IMR-90 (cell line): ENCODE results near the gene INPP5J. TPM values are rescaled to one million over a fixed set of nuclear protein-coding genes. Genes with fewer than 3 reads are reported as not detected.
"Not testable (repeated sequence)": the region's sequence is repeated elsewhere in the genome, so short reads cannot be mapped to it uniquely, and the experiment has no call there.

ENCODE experiments used
- ATAC-seq: fragments of 200-7000 bp; cut with Tn5 transposase; 2 replicates; pipeline ENCODE4 v1.9.1; 2020; ENCODE audit warnings: low read depth, mild to moderate bottlenecking, moderate library complexity
- BruUV-seq: library from RNA; stranded (reverse); fragments of 400-500 nt; replicated peaks from 2 replicates; lab custom pipeline; 2021; lab: Mats Ljungman, UMichigan
- CTCF ChIA-PET: fragments of 300-600 bp; formaldehyde crosslinking; extraction: SDS; loops from one replicate; lab custom pipeline; 2021; ENCODE audit warnings: antibody characterized with exemption; lab: Yijun Ruan, JAX
- POLR2A ChIA-PET: fragments of 300-600 bp; sonication (Branson Sonifier 250); formaldehyde crosslinking; loops from one replicate; lab custom pipeline; 2022; ENCODE audit warnings: antibody characterized with exemption; ENCODE audit not compliant: unreplicated experiment; lab: Charles Lee
- DNase-seq: peaks from one replicate; pipeline ENCODE4 v3.0.0; 2013
- H2AFZ ChIP-seq: replicated peaks from 2 replicates; pipeline ENCODE3; 2013; ENCODE audit warnings: low read length, mild to moderate bottlenecking; ENCODE audit not compliant: poor library complexity
- H2AK5ac ChIP-seq: 2 replicates; pipeline ENCODE4 v1.6.1; 2013; ENCODE audit warnings: low read depth, low read length, inconsistent platforms
- H2AK9ac ChIP-seq: replicated peaks from 2 replicates; pipeline ENCODE3; 2013; ENCODE audit warnings: mild to moderate bottlenecking, low read depth, low read length, moderate library complexity; ENCODE audit not compliant: poor library complexity
- H2BK120ac ChIP-seq: 2 replicates; pipeline ENCODE4 v1.6.1; 2013; ENCODE audit warnings: low read depth, low read length, inconsistent platforms
- H2BK15ac ChIP-seq: 3 replicates; pipeline ENCODE4 v1.6.1; 2013; ENCODE audit warnings: low read depth, low read length, inconsistent platforms
- H2BK20ac ChIP-seq: 2 replicates; pipeline ENCODE4 v1.6.1; 2013; ENCODE audit warnings: low read depth, mild to moderate bottlenecking, inconsistent platforms, low read length, moderate library complexity
- H2BK5ac ChIP-seq: 2 replicates; pipeline ENCODE4 v1.6.1; 2013; ENCODE audit warnings: mild to moderate bottlenecking, low read depth, low read length, inconsistent platforms; ENCODE audit not compliant: poor library complexity, severe bottlenecking
- H3K14ac ChIP-seq: replicated peaks from 2 replicates; pipeline ENCODE4 v1.6.1; 2013; ENCODE audit warnings: low read depth, low read length, inconsistent platforms
- H3K18ac ChIP-seq: 2 replicates; pipeline ENCODE4 v1.6.1; 2013; ENCODE audit warnings: low read depth, low read length, control low read depth
- H3K23ac ChIP-seq: 2 replicates; pipeline ENCODE4 v1.6.1; 2013; ENCODE audit warnings: low read depth, low read length, inconsistent platforms
- H3K27ac ChIP-seq: 2 replicates; pipeline ENCODE4 v1.5.1; 2013; ENCODE audit warnings: mild to moderate bottlenecking, control low read depth, low read length; ENCODE audit not compliant: insufficient read depth
- H3K27me3 ChIP-seq: 2 replicates; pipeline ENCODE4 v1.6.1; 2013; ENCODE audit warnings: low read length; ENCODE audit not compliant: control insufficient read depth, insufficient read depth
- H3K36me3 ChIP-seq: 2 replicates; pipeline ENCODE4 v1.6.1; 2013; ENCODE audit warnings: low read length, mixed read lengths; ENCODE audit not compliant: control insufficient read depth, insufficient read depth
- H3K4ac ChIP-seq: 2 replicates; pipeline ENCODE4 v1.6.1; 2013; ENCODE audit warnings: low read depth, low read length, inconsistent platforms
- H3K4me1 ChIP-seq: 2 replicates; pipeline ENCODE4 v1.6.1; 2013; ENCODE audit warnings: low read length, mixed read lengths; ENCODE audit not compliant: control insufficient read depth, insufficient read depth
- H3K4me2 ChIP-seq: 2 replicates; pipeline ENCODE4 v1.6.1; 2013; ENCODE audit warnings: low read depth, mild to moderate bottlenecking, control low read depth, low read length, moderate library complexity
- H3K4me3 ChIP-seq: 2 replicates; pipeline ENCODE4 v1.5.1; 2013; ENCODE audit warnings: low read depth, mild to moderate bottlenecking, control low read depth, low read length, moderate library complexity; ENCODE audit not compliant: insufficient read depth
- H3K56ac ChIP-seq: 2 replicates; pipeline ENCODE4 v1.6.1; 2013; ENCODE audit warnings: low read length, inconsistent platforms; ENCODE audit not compliant: insufficient read depth; ENCODE audit errors: extremely low read depth
- H3K79me1 ChIP-seq, 2 experiments: 2 replicates each; pipeline ENCODE4 v1.6.1; 2013; ENCODE audit warnings: low read length in 2 of 2, inconsistent platforms in 1 of 2, low read depth in 1 of 2
- H3K9ac ChIP-seq: 2 replicates; pipeline ENCODE4 v1.6.1; 2013; ENCODE audit warnings: low read depth, low read length, control low read depth
- H3K9me1 ChIP-seq: 2 replicates; pipeline ENCODE4 v1.6.1; 2013; ENCODE audit warnings: low read length, inconsistent platforms; ENCODE audit not compliant: insufficient read depth
- H3K9me3 ChIP-seq: 2 replicates; pipeline ENCODE4 v1.6.1; 2013; ENCODE audit warnings: low read length; ENCODE audit not compliant: control insufficient read depth, insufficient read depth
- H4K20me1 ChIP-seq: 2 replicates; pipeline ENCODE4 v1.6.1; 2013; ENCODE audit warnings: low read length, inconsistent platforms; ENCODE audit not compliant: insufficient read depth
- H4K5ac ChIP-seq: 2 replicates; pipeline ENCODE4 v1.6.1; 2013; ENCODE audit warnings: mild to moderate bottlenecking, low read depth, low read length, control low read depth
- H4K8ac ChIP-seq, 2 experiments: 2 replicates each; pipeline ENCODE4 v1.6.1; 2013; ENCODE audit warnings: low read depth in 2 of 2, low read length in 2 of 2, control low read depth in 1 of 2, inconsistent platforms in 1 of 2
- H4K91ac ChIP-seq: 2 replicates; pipeline ENCODE4 v1.6.1; 2013; ENCODE audit warnings: low read depth, low read length, inconsistent platforms; ENCODE audit not compliant: insufficient read depth
- WGBS, 2 experiments: methylation state at CpG; one replicate each; pipeline versions ENCODE4 v1.1.5 to v1.1.7; 2013; ENCODE audit warnings: missing lambda C conversion rate in 2 of 2; ENCODE audit not compliant: insufficient read length in 1 of 2; ENCODE audit errors: extremely low coverage in 2 of 2; 5-methylcytosine and 5-hydroxymethylcytosine counted together
- dilution Hi-C: fragments of 300-500 bp; cut with HindIII; formaldehyde crosslinking; loops from one replicate; pipeline ENCODE4 v1.14.3; 2018; ENCODE audit warnings: low sequenced_read_pairs; ENCODE audit not compliant: unreplicated experiment
- in situ Hi-C: fragments of 300-500 bp; cut with MboI; formaldehyde crosslinking; loops from 3 replicates; pipeline ENCODE4 v1.14.3; 2019; ENCODE audit warnings: low sequenced_read_pairs, inconsistent platforms, mixed read lengths
- intact Hi-C: fragments of 100-400 bp; cut with micrococcal nuclease; formaldehyde crosslinking; loops from 2 replicates; pipeline ENCODE4 v1.10.0; 2022
- polyA plus RNA-seq, 3 experiments: library from polyadenylated mRNA; depleted of rRNA; stranded (reverse); fragments of >200 nt; gene quantifications; 2 replicates each; pipeline ENCODE4 v1.2.3, GENCODE V29; 2012; ENCODE audit warnings: low replicate concordance in 1 of 3
- total RNA-seq: library from RNA; depleted of rRNA; stranded (reverse); fragments of >200 nt; gene quantifications from 2 replicates; pipeline ENCODE4 v1.2.3, GENCODE V29; 2012

Gene INPP5J
- total and polyA plus RNA-seq, 2 of the 4 experiments (the other 2 are of a cell fraction): 0.36 to 2.2 TPM

- H3K4me1 ChIP-seq: peaks cover 20% of the 10 kb centered on the region
- H2AK9ac ChIP-seq, H3K4ac ChIP-seq, H3K4me3 ChIP-seq, H3K23ac ChIP-seq, in situ Hi-C loops, H3K14ac ChIP-seq, H4K5ac ChIP-seq, H3K27ac ChIP-seq, H3K27me3 ChIP-seq, dilution Hi-C loops, H3K4me2 ChIP-seq, CTCF ChIA-PET, H2BK120ac ChIP-seq, intact Hi-C loops, H3K9me1 ChIP-seq, H4K8ac ChIP-seq, H3K18ac ChIP-seq, H4K91ac ChIP-seq, H2BK20ac ChIP-seq, BruUV-seq, ATAC-seq, DNase-seq, POLR2A ChIA-PET, H3K9ac ChIP-seq, H3K36me3 ChIP-seq, H2AFZ ChIP-seq, H3K9me3 ChIP-seq, H2BK15ac ChIP-seq, H2AK5ac ChIP-seq, H3K56ac ChIP-seq: not testable (repeated sequence)
- H4K20me1 ChIP-seq: peaks cover 18% of the 10 kb centered on the region; the same call in 1 of the 2 replicates
- peaks cover 30 to 65% of the 10 kb centered on the region in 2 experiments for H3K79me1 ChIP-seq
- peak overlapping the region; percentile 100 for H2BK5ac ChIP-seq
- WGBS, 2 experiments: no CpG with 5 or more reads among the region's 9 CpGs
These were observed 49.0 kb downstream of the INPP5J start for GRCh38 chr22:31171734-31172133.
